BJ (cell line): ENCODE results near the gene ZNF622. TPM values are rescaled to one million over a fixed set of nuclear protein-coding genes. Genes with fewer than 3 reads are reported as not detected.
"Not testable (repeated sequence)": the region's sequence is repeated elsewhere in the genome, so short reads cannot be mapped to it uniquely, and the experiment has no call there.

Experiments used
- CTCF ChIA-PET: fragments of 350-600 bp; formaldehyde crosslinking; extraction: SDS; loops from one replicate; lab custom pipeline; 2021; ENCODE audit warnings: antibody characterized with exemption, inconsistent platforms; lab: Yijun Ruan, JAX
- POLR2A ChIA-PET: fragments of 300-600 bp; sonication (Branson Sonifier 250); formaldehyde crosslinking; extraction: SDS; loops from one replicate; lab custom pipeline; 2021; ENCODE audit warnings: antibody characterized with exemption; lab: Charles Lee
- DNase-seq: peaks from one replicate; pipeline ENCODE4 v3.0.0-alpha.2; 2011; ENCODE audit warnings: low read depth
- H3K27me3 ChIP-seq: 2 replicates; pipeline ENCODE4 v1.6.0; 2011; ENCODE audit warnings: low read length; ENCODE audit not compliant: control insufficient read depth, insufficient read depth
- H3K36me3 ChIP-seq: 2 replicates; pipeline ENCODE4 v1.5.1; 2011; ENCODE audit warnings: low read length; ENCODE audit not compliant: control insufficient read depth, insufficient read depth
- H3K4me3 ChIP-seq: 2 replicates; pipeline ENCODE4 v1.5.1; 2011; ENCODE audit warnings: low read depth, mild to moderate bottlenecking, control low read depth, low read length
- polyA plus RNA-seq: library from polyadenylated mRNA; depleted of rRNA; stranded (reverse); fragments of >200 nt; gene quantifications from 2 replicates; pipeline ENCODE4 v1.2.3, GENCODE V29; 2011
- TF ChIP-seq, protein P1 (sequence below): IDR thresholded peaks from 2 replicates; pipeline ENCODE4 v1.5.1; 2011; ENCODE audit warnings: low read depth, mild to moderate bottlenecking, control low read depth, inconsistent platforms, low read length, moderate library complexity; ENCODE audit not compliant: insufficient read depth

ZNF622 gene
- polyA plus RNA-seq, 1 experiment, result 16.9 TPM

- DNase-seq, result no peak
- TF ChIP-seq, protein P1, sequence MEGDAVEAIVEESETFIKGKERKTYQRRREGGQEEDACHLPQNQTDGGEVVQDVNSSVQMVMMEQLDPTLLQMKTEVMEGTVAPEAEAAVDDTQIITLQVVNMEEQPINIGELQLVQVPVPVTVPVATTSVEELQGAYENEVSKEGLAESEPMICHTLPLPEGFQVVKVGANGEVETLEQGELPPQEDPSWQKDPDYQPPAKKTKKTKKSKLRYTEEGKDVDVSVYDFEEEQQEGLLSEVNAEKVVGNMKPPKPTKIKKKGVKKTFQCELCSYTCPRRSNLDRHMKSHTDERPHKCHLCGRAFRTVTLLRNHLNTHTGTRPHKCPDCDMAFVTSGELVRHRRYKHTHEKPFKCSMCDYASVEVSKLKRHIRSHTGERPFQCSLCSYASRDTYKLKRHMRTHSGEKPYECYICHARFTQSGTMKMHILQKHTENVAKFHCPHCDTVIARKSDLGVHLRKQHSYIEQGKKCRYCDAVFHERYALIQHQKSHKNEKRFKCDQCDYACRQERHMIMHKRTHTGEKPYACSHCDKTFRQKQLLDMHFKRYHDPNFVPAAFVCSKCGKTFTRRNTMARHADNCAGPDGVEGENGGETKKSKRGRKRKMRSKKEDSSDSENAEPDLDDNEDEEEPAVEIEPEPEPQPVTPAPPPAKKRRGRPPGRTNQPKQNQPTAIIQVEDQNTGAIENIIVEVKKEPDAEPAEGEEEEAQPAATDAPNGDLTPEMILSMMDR, result no peak
- H3K27me3 ChIP-seq, result no peaks in the 10 kb centered on the region; the same call in none of the 2 replicates
- no peaks in the 10 kb centered on the region for H3K36me3 ChIP-seq
- no peak overlapping the region for H3K4me3 ChIP-seq
- ChIA-PET POLR2A (no interaction called here), CTCF (interaction anchor here (1.0 to 5.1 kb wide), 7 partner anchors 12 to 734 kb away, joined by 3 to 38 read pairs (median 4); no protein-coding TSS in a partner anchor)
Measured at GRCh38 chr5:16482891-16483290, 17.3 kb upstream of the ZNF622 start.

GRCh38 chr5:16480821-16481538, 15.4 kb upstream of the ZNF622 start:
- ChIA-PET POLR2A (no interaction called here), CTCF (interaction anchor here (0.7 to 5.1 kb wide), 5 partner anchors 10 to 730 kb away, joined by 3 to 38 read pairs (median 3); no protein-coding TSS in a partner anchor)
- Histone ChIP-seq H3K36me3 (no peaks in the 10 kb centered on the region), H3K27me3 (no peaks in the 10 kb centered on the region), H3K4me3 (no peak overlapping the region)
- no peak for DNase-seq
- TF ChIP-seq, protein P1, result no peak

DNA sequence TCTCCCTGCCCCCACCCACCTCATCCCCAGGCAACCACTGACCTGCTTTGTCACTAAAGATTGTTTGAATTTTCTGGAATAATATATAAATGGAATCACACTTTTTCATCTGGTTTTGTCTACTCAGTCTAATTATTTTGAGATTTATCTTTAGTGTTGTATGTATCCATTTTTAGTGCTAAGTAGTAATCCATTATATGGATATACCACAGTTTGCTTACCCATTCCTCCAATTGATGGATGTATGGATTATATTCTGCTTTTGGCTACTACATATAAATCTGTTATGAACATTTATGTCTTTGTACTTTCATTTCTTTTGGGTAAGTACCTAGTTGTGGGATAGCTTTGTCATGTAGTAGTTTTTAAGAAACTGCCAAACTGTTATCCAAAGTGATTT, 14.5 kb upstream of the ZNF622 start:
- TF ChIP-seq, protein P1, result no peak
- DNase-seq, result no peak
- no peaks in the 10 kb centered on the region for H3K36me3 ChIP-seq
- H3K27me3 ChIP-seq, result no peaks in the 10 kb centered on the region
- H3K4me3 ChIP-seq, result no peak overlapping the region
- POLR2A ChIA-PET, result no interaction called here
- CTCF ChIA-PET, result interaction anchor here (0.7 to 5.1 kb wide), 4 partner anchors 9 to 73 kb away, joined by 3 to 38 read pairs (median 3); no protein-coding TSS in a partner anchor

DNA sequence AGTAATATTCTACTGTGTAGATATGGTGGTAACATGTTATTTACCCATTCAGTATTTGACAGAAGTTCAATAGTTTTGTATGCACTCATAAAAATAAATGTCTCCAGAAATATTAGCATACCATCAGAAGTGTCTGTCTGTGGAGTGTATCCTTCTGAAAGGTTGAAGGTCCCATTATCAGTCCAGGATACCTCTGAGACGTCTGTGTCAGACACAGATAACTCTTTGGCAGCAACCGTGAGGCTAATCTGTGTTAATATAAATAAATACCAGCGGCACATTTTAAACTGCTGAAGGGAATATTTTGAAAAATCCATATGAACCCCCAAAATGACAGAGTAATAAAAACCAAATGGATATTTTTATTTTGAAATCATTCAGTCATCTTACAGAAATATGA, 11.9 kb upstream of the ZNF622 start:
- ChIA-PET CTCF (no interaction called here), POLR2A (no interaction called here)
- TF ChIP-seq, protein P1, result no peak
- H3K4me3 ChIP-seq, result no peak overlapping the region
- no peaks in the 10 kb centered on the region for H3K27me3 ChIP-seq
- no peaks in the 10 kb centered on the region for H3K36me3 ChIP-seq
- DNase-seq, result no peak

GRCh38 chr5:16476417-16476816, 10.8 kb upstream of the ZNF622 start:
- CTCF ChIA-PET, result interaction anchor here (1.7 kb wide), 1 partner anchor 76 kb away, joined by 7 read pairs; no protein-coding TSS in a partner anchor

More at GRCh38 chr5:16476417-16476816, 10.8 kb upstream of the ZNF622 start:
- H3K36me3 ChIP-seq, POLR2A ChIA-PET, H3K27me3 ChIP-seq, H3K4me3 ChIP-seq, DNase-seq: not testable (repeated sequence)
